ENCODE results near the gene METTL8.

- TF ChIP-seq CTCF (IDR thresholded peaks at IDR 0.05) (peak; percentile 51 to 76 (median 68)), POLR2A (IDR thresholded peaks at IDR 0.05) (no peak), EP300 (IDR thresholded peaks at IDR 0.05) (no peak), POLR2AphosphoS5 (IDR thresholded peaks at IDR 0.05) (no peak)
Measured at GRCh38 chr2:171416009-171416926, 17.5 kb downstream of the METTL8 start.

All from upper lobe of left lung (tissue), 4 donors.